HG03521 (cell line): ENCODE data around the gene ALDH3B2.
"Not testable (repeated sequence)": the region's sequence is repeated elsewhere in the genome, so short reads cannot be mapped to it uniquely, and the experiment has no call there.

Source experiments
- ATAC-seq: cut with Tn5 transposase; IDR thresholded peaks from one replicate; pipeline ENCODE4 v1.9.1; 2021; ENCODE audit warnings: mild to moderate bottlenecking, moderate library complexity; ENCODE audit not compliant: unreplicated experiment

Gene ALDH3B2

DNA sequence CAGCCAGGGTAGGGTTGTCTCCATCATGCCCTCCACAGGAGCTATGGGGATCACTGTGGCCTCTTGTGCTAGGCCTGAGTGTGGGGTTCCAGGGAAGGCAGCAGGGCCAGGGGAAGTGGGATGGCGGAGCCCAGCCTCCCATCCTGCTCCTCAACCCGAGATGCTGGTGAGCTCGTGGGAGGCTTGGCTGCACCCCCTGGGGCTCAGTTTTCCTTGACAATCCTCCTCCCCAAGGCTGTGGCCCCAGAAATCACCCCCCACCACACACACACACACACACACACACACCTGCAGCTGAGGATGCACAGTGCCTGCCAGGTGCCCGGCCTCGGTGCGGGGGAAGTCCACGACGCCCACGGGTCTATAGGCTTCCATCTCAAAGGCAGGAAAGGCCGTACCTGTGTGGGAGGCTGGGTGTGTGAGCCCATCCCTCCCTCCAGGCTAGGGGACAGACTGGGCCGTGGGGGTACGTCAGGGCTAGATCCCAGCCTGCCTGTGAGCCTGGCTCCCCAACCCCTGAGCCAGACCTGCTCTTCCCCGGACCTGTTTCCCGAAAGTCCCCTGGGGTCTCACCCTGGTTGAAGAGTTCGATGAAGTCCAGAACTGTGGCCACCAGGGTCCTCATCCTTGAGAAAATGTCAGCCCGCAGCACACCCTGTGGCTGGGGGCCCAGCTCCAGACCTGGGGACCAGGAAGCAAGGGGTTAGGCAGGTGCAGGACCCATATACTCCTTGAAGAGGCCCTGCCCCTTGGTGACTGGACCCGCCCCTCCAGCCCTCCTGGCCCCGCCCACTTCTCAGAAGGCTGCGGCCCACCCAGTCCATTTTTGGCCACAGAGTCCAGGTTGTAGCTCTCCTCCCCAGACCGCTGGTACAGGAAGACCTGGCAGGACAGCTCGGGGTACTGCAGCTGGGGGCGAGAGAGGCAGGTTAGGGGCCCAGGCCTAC, 29.7 kb downstream of the ALDH3B2 start:
- no peak for ATAC-seq

GRCh38 chr11:67644042-67644441, 30.4 kb downstream of the ALDH3B2 start:
- no peak for ATAC-seq

GRCh38 chr11:67642173-67643120, 32.0 kb downstream of the ALDH3B2 start:
- no peak for ATAC-seq

- no peak for ATAC-seq
Measured at GRCh38 chr11:67641338-67642172, 32.9 kb downstream of the ALDH3B2 start.

- ATAC-seq: no peak
Measured at GRCh38 chr11:67640758-67641337, 33.6 kb downstream of the ALDH3B2 start.

- ATAC-seq: no peak
Measured at GRCh38 chr11:67640021-67640757, 34.2 kb downstream of the ALDH3B2 start.

GRCh38 chr11:67639438-67639859, 35.0 kb downstream of the ALDH3B2 start, which contains the start of gene TBX10:
TBX10 (minus strand) TSS chr11:67639763; CDS start chr11:67639472, 291 bp downstream.
- no peak for ATAC-seq

- ATAC-seq: no peak
Measured at GRCh38 chr11:67638535-67639437, 35.6 kb downstream of the ALDH3B2 start.

DNA sequence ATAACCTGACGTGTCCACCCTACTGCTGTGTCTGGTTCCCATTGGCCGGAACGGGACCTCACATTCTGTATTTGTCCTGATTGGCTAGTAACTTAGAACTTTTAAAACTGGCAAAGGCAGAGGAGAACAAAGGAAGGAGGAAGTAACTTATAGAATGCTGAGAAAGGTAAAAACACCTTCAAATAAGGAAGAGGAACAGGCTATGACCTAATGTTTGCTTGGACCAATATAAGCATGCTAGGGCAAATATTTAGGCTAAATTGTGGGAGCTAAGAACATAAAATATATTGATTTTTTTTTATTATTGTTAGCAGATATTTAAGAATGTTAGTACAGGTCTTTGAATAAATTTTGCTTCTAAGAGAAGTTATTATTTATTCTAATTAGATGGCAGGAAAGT, 37.0 kb downstream of the ALDH3B2 start:
- ATAC-seq: not testable (repeated sequence)

GRCh38 chr11:67636962-67637361, 37.5 kb downstream of the ALDH3B2 start:
- ATAC-seq: no peak

DNA sequence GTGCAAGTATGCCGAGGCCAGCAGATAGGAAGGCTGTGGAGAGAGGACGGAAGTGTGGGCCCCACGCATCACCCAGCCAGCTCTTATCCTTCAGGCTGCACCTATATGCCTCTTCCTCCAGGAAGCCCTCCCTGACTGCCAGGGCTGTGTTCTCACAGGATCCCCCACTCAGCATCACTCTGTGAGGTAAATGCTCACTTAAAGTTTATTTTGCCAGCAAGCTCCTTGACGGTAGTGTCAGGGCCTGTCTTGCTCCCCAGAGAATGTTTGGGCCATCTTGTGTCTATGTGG, 39.2 kb downstream of the ALDH3B2 start:
- no peak for ATAC-seq

DNA sequence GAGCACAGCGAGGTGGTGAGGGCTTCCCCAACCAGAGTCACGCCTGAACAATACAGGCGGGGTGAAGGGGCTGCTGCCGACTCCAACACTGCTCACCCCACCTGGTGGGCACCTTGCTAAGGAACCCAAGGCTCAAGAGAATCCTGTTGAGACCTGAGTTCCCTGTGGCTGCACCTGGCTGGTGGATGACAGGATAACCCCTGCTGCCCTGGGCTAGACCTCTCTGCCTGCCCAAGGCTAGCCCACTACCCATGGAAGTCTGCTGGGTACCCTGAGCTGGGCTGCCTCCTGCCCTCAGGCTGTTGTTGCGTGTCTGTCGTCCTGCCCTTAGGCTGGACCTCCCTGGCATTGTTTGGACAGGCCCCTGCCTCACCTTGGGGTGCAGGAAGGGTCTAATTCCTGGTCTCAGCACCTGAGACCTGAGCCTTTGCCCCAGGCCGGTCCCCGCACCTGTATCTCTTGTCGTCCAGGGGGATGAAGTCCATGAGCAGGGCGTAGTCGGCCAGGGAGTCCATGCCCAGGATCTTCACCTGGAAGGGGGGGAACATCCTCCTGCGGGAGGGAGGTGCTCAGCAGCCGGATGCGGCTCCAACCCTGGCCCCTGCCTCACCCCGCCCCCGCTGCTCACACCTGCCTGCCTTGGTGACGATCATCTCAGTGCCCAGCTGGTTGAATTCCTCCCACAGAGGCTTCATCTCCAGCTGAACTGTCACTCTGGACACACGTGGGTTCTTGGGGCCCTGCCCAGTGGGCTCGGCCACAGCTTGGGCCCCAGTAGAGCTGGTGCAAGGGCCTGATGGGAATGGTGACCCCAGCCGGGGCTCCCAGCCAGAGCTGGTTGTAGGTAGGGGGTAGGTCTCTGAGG, 39.8 kb downstream of the ALDH3B2 start:
- ATAC-seq: no peak

- no peak for ATAC-seq
Measured at GRCh38 chr11:67633758-67634365, 40.6 kb downstream of the ALDH3B2 start.

- ATAC-seq: no peak
Measured at GRCh38 chr11:67632982-67633755, 41.3 kb downstream of the ALDH3B2 start.

DNA sequence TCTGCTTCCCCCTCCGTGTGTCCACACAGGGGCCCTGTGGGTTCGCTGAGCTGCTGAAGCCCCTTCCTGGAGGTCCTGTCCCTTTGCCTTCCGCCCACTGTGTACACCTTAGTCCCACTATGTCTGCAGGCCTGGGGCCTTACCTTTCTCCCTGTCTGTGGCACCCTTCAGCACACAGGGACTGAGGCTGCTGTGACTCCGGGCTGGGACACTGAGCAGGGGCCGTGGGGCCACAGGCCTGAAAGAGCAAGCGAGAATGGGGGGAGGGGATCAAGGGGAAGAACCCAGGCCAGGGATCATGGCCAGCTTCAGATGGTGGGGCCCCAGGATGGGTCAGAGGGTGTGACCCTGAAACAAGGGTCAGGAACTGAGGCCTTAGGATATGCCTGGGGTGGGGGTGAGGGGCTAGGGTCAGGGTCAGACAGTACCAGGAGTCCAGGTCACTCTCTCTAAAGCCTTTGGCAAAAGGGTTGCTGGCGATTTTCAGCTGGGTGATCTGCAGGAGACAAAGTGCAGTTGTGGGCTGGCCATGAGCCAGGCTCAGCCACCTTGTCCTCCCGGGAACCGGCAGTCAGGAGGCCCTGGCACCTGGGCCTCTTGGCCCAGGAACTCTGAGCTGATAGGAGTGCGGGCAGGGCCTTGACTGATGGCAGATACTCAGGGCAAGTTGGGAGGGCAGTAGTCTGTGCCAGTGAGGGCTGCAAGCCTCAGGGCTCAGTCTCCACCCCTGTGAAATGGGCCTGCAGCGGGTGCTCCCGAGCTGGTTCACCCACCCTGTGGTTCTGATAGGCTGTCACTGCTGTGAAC, 42.0 kb downstream of the ALDH3B2 start:
- ATAC-seq: no peak

DNA sequence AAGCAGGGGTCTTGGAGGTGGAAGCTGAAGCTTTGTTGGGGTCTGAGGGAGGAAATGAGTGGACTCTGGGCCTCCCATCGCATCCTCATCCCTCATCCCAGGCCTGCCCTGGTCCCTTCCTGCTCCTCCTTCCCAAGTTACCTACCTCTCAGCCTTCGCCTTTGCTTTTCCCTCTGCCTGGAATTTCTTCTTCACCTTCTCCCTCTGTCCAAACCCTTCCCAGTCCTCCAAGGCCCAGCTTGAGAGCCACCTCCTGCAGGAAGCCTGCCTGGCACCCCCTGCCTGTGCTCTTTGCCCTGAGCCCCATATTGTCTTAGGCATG, 42.6 kb downstream of the ALDH3B2 start:
- ATAC-seq: no peak
